GM23248 (cell line): ENCODE results near the gene AMFR. TPM values are rescaled to one million over a fixed set of nuclear protein-coding genes. Genes with fewer than 3 reads are reported as not detected.
A peak's percentile ranks its signal among the peaks of the same experiment; 100 is the strongest.

Experiments used
- DNase-seq: peaks from one replicate; pipeline ENCODE4 v3.0.0-alpha.2; 2015
- H2AFZ ChIP-seq: fragments of 200-600 bp; sonication (generic); 2 replicates; pipeline ENCODE4 v1.6.1; 2016; ENCODE audit warnings: antibody characterized with exemption
- H3F3A ChIP-seq: fragments of 200-600 bp; sonication (generic); 2 replicates; pipeline ENCODE4 v1.6.1; 2016; ENCODE audit warnings: mild to moderate bottlenecking, antibody characterized with exemption, mixed run types; ENCODE audit not compliant: insufficient read depth
- H3K27ac ChIP-seq: fragments of 200-600 bp; sonication (generic); 2 replicates; pipeline ENCODE4 v1.5.1; 2016; ENCODE audit warnings: mild to moderate bottlenecking
- H3K27me3 ChIP-seq: fragments of 200-600 bp; sonication (generic); replicated peaks from 2 replicates; pipeline ENCODE4 v1.6.1; 2016; ENCODE audit warnings: mild to moderate bottlenecking; ENCODE audit not compliant: insufficient read depth
- H3K36me3 ChIP-seq: fragments of 200-600 bp; sonication (generic); 2 replicates; pipeline ENCODE4 v1.6.1; 2016; ENCODE audit warnings: low read depth, mild to moderate bottlenecking
- H3K4me1 ChIP-seq: fragments of 200-600 bp; sonication (generic); 2 replicates; pipeline ENCODE4 v1.6.1; 2016; ENCODE audit warnings: mild to moderate bottlenecking; ENCODE audit not compliant: insufficient read depth
- H3K4me2 ChIP-seq: fragments of 200-600 bp; sonication (generic); one replicate; pipeline ENCODE4 v1.6.1; 2016; ENCODE audit warnings: mild to moderate bottlenecking; ENCODE audit not compliant: unreplicated experiment
- H3K4me3 ChIP-seq: fragments of 200-600 bp; sonication (generic); 2 replicates; pipeline ENCODE4 v1.5.1; 2016; ENCODE audit warnings: mild to moderate bottlenecking
- H3K79me2 ChIP-seq: fragments of 200-600 bp; sonication (generic); 2 replicates; pipeline ENCODE4 v1.6.1; 2016; ENCODE audit warnings: mild to moderate bottlenecking; ENCODE audit not compliant: insufficient read depth
- H3K9ac ChIP-seq: fragments of 200-600 bp; sonication (generic); 2 replicates; pipeline ENCODE4 v1.6.1; 2016; ENCODE audit warnings: mild to moderate bottlenecking
- H3K9me2 ChIP-seq: fragments of 200-600 bp; sonication (generic); 2 replicates; pipeline ENCODE4 v1.6.1; 2016; ENCODE audit warnings: mixed run types, mild to moderate bottlenecking, moderate library complexity; ENCODE audit not compliant: insufficient read depth
- H3K9me3 ChIP-seq: fragments of 200-600 bp; sonication (generic); one replicate; pipeline ENCODE4 v1.6.1; 2017; ENCODE audit warnings: low read depth
- H4K20me1 ChIP-seq: fragments of 200-600 bp; sonication (generic); 2 replicates; pipeline ENCODE4 v1.6.0; 2016; ENCODE audit not compliant: insufficient read depth
- EZH2 ChIP-seq: fragments of 200-600 bp; sonication (generic); IDR thresholded peaks from 2 replicates; pipeline ENCODE4 v1.6.1; 2018; ENCODE audit warnings: antibody characterized with exemption, mild to moderate bottlenecking; ENCODE audit not compliant: insufficient read depth, poor library complexity, severe bottlenecking
- EZH2phosphoT487 ChIP-seq: fragments of 200-600 bp; sonication (generic); IDR thresholded peaks from 2 replicates; pipeline ENCODE4 v1.6.1; 2018; ENCODE audit warnings: antibody characterized with exemption, moderate library complexity, mild to moderate bottlenecking, low read depth; ENCODE audit not compliant: insufficient read depth
- WGBS, 2 experiments: methylation state at CpG; one replicate each; pipeline ENCODE4 v1.1.6; 2015 to 2017; ENCODE audit warnings: low lambda C conversion rate in 2 of 2, low coverage in 1 of 2; ENCODE audit errors: missing lambda C conversion rate in 2 of 2; 5-methylcytosine and 5-hydroxymethylcytosine counted together
- in situ Hi-C: fragments of 300-500 bp; cut with MboI; formaldehyde crosslinking; loops from 2 replicates; pipeline ENCODE4 v1.15.0; 2020
- polyA plus RNA-seq: library from polyadenylated mRNA; unstranded; fragments of >200 nt; fragmentation: Nextera tagmentation; extraction: Ambion mirVana; gene quantifications from 2 replicates; pipeline ENCODE4 v1.2.1, GENCODE V29; 2016
- total RNA-seq: library from RNA; depleted of rRNA; stranded (reverse); fragments of >200 nt; shearing (Covaris generic); gene quantifications from 2 replicates; pipeline ENCODE4 v1.2.3, GENCODE V29; 2014

AMFR gene
- total and polyA plus RNA-seq, 2 experiments from 2014 or later: 26.6 to 205 TPM

- H2AFZ ChIP-seq: peak overlapping the region; percentile 71
- peak; percentile 87 for DNase-seq
- 18 to 20% methylated on average over 14 to 16 of the region's 16 CpGs for whole genome bisulfite sequencing, 2 experiments
Measured at GRCh38 chr16:56332464-56333079, 92.8 kb downstream of the AMFR start.

GRCh38 chr16:56331915-56332314 is 93.4 kb downstream of the AMFR start:
- Histone ChIP-seq H3K27ac (no peak overlapping the region), H4K20me1 (no peaks in the 10 kb centered on the region), H3K9me2 (no peaks in the 10 kb centered on the region), H3K4me1 (no peaks in the 10 kb centered on the region), H3K27me3 (no peaks in the 10 kb centered on the region), H3K36me3 (no peaks in the 10 kb centered on the region), H3K4me3 (no peak overlapping the region), H2AFZ (no peak overlapping the region), H3F3A (no peaks in the 10 kb centered on the region), H3K9me3 (no peaks in the 10 kb centered on the region), H3K4me2 (no peak overlapping the region), H3K9ac (no peak overlapping the region), H3K79me2 (no peaks in the 10 kb centered on the region)
- TF ChIP-seq EZH2 (no peak), EZH2phosphoT487 (no peak)
- 62 to 66% methylated on average over 8 of the region's 8 CpGs for WGBS, 2 experiments
- DNase-seq: no peak
- in situ Hi-C loops: no loop called here

More at GRCh38 chr16:56332464-56333079, 92.8 kb downstream of the AMFR start:
- no peaks in the 10 kb centered on the region for H3K27me3 ChIP-seq
- no peak overlapping the region for H3K4me3 ChIP-seq
- peak overlapping the region; percentile 34; the same call in 1 of the 2 replicates for H3K9ac ChIP-seq
- no peaks in the 10 kb centered on the region for H3K36me3 ChIP-seq
- H3K4me2 ChIP-seq: peak overlapping the region; percentile 48
- H4K20me1 ChIP-seq: no peaks in the 10 kb centered on the region
- in situ Hi-C loops: no loop called here
- H3K27ac ChIP-seq: no peak overlapping the region
- H3K4me1 ChIP-seq: no peaks in the 10 kb centered on the region
- no peaks in the 10 kb centered on the region for H3K9me2 ChIP-seq
- no peaks in the 10 kb centered on the region for H3K9me3 ChIP-seq
- TF ChIP-seq EZH2phosphoT487: no peak
- TF ChIP-seq EZH2: no peak
- H3K79me2 ChIP-seq: no peaks in the 10 kb centered on the region
- no peaks in the 10 kb centered on the region for H3F3A ChIP-seq

DNA sequence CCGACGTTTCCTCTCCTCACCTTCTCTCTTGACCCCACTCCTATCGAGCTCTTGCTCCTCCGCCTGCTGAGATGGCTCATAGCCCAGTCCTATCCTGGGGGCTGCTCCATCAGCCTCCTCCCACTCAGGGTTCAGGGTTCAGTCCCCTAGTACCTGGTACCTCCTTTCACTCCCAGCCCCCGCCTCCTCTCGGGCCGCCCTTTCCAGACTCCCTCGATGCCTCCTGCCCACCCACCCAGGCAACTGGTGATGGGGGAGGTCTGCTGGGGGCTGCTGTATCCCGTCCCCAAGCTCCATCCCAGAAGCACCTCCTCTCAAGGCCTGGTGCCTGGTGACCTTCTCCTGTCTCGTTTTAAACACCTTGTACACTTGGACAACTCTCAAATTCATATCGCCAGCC is 93.9 kb downstream of the AMFR start:
- no peaks in the 10 kb centered on the region for H3F3A ChIP-seq
- in situ Hi-C loops: no loop called here
- no peaks in the 10 kb centered on the region for H3K79me2 ChIP-seq
- DNase-seq: no peak
- H3K4me2 ChIP-seq: no peak overlapping the region
- no peak overlapping the region for H3K4me3 ChIP-seq
- no peak overlapping the region for H3K9ac ChIP-seq
- no peak for TF ChIP-seq EZH2
- no peak for TF ChIP-seq EZH2phosphoT487
- no peak overlapping the region for H3K27ac ChIP-seq
- no peak overlapping the region for H2AFZ ChIP-seq
- whole genome bisulfite sequencing, 2 experiments: 77 to 80% methylated on average over 8 to 11 of the region's 11 CpGs
- no peaks in the 10 kb centered on the region for H3K27me3 ChIP-seq
- H3K4me1 ChIP-seq: no peaks in the 10 kb centered on the region
- no peaks in the 10 kb centered on the region for H3K9me2 ChIP-seq
- no peaks in the 10 kb centered on the region for H4K20me1 ChIP-seq
- no peaks in the 10 kb centered on the region for H3K36me3 ChIP-seq
- H3K9me3 ChIP-seq: no peaks in the 10 kb centered on the region

GRCh38 chr16:56330476-56330875 is 94.9 kb downstream of the AMFR start:
- 77 to 83% methylated on average over 4 of the region's 4 CpGs for WGBS, 2 experiments
- TF ChIP-seq EZH2phosphoT487 (no peak), EZH2 (no peak)
- Histone ChIP-seq H4K20me1 (no peaks in the 10 kb centered on the region), H3K9me2 (no peaks in the 10 kb centered on the region), H3K9ac (no peak overlapping the region), H3K36me3 (no peaks in the 10 kb centered on the region), H3F3A (no peaks in the 10 kb centered on the region), H3K9me3 (no peaks in the 10 kb centered on the region), H2AFZ (no peak overlapping the region), H3K27me3 (no peaks in the 10 kb centered on the region), H3K27ac (no peak overlapping the region), H3K4me1 (no peaks in the 10 kb centered on the region), H3K4me2 (no peak overlapping the region), H3K79me2 (no peaks in the 10 kb centered on the region), H3K4me3 (no peak overlapping the region)
- in situ Hi-C loops: no loop called here
- DNase-seq: no peak

- Histone ChIP-seq H3K9ac (no peak overlapping the region), H3K4me3 (no peak overlapping the region), H3K4me1 (no peaks in the 10 kb centered on the region), H3F3A (no peaks in the 10 kb centered on the region), H3K79me2 (no peaks in the 10 kb centered on the region), H3K36me3 (no peaks in the 10 kb centered on the region), H3K9me2 (no peaks in the 10 kb centered on the region), H3K27ac (no peak overlapping the region), H4K20me1 (no peaks in the 10 kb centered on the region), H3K9me3 (no peaks in the 10 kb centered on the region), H3K27me3 (no peaks in the 10 kb centered on the region), H3K4me2 (no peak overlapping the region), H2AFZ (no peak overlapping the region)
- 64 to 67% methylated on average over 9 of the region's 9 CpGs for WGBS, 2 experiments
- in situ Hi-C loops: no loop called here
- no peak for DNase-seq
- no peak for TF ChIP-seq EZH2phosphoT487
- TF ChIP-seq EZH2: no peak
Measured at GRCh38 chr16:56329887-56330286, 95.5 kb downstream of the AMFR start.
